AG04449 (cell line): ENCODE results near the gene CBFA2T3.

Experiments used
- CTCF ChIA-PET: fragments of 350-600 bp; formaldehyde crosslinking; extraction: SDS; loops from one replicate; lab custom pipeline; 2021; ENCODE audit warnings: antibody characterized with exemption; lab: Yijun Ruan, JAX
- POLR2A ChIA-PET: fragments of 400-600, 350-600 bp; formaldehyde crosslinking; extraction: SDS; loops from one replicate; lab custom pipeline; 2020; ENCODE audit warnings: antibody characterized with exemption, inconsistent platforms; lab: Yijun Ruan, JAX
- DNase-seq: peaks from one replicate; pipeline ENCODE4 v3.0.0-alpha.2; 2010; ENCODE audit warnings: low read depth, low spot score
- H3K4me3 ChIP-seq: 2 replicates; pipeline ENCODE4 v1.5.1; 2011; ENCODE audit warnings: low read depth, mild to moderate bottlenecking, control low read depth, low read length
- TF ChIP-seq, protein P1 (sequence below): IDR thresholded peaks from one replicate; pipeline ENCODE4 v1.5.1; 2011; ENCODE audit warnings: mild to moderate bottlenecking, moderate library complexity, low read length, control low read depth, inconsistent platforms; ENCODE audit not compliant: insufficient read depth; ENCODE audit errors: missing control alignments

The CBFA2T3 gene

DNA sequence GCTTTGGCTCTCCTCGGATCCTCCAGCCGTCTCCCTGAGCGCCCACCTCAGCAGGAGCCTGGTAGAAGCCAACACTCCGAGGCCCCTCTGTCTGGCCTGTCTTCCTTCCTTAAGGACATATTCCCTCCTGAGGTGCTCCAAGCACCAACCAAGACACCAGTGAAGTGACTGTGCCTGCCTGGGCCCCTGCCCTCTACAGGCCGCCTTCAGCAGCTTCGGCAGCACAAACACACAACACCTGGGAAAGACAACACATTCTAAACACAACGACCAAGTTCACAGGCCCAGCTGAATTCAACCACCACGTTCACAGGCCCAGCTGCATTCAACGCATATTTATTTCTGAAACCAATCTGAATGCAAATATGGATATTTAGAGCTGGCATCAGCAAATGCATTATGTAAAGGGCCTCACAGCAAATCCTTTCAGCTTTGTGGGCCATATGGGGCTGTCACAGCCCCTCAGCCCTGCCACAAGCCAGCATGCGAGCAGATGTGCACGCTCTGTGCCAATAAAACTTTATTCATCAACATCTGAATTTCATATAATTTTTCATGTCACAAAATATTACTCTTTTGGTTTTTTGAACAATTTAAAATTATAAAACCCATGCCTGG, 132.5 kb downstream of the CBFA2T3 start:
- no peak overlapping the region for H3K4me3 ChIP-seq
- POLR2A ChIA-PET: no interaction called here
- TF ChIP-seq, protein P1, sequence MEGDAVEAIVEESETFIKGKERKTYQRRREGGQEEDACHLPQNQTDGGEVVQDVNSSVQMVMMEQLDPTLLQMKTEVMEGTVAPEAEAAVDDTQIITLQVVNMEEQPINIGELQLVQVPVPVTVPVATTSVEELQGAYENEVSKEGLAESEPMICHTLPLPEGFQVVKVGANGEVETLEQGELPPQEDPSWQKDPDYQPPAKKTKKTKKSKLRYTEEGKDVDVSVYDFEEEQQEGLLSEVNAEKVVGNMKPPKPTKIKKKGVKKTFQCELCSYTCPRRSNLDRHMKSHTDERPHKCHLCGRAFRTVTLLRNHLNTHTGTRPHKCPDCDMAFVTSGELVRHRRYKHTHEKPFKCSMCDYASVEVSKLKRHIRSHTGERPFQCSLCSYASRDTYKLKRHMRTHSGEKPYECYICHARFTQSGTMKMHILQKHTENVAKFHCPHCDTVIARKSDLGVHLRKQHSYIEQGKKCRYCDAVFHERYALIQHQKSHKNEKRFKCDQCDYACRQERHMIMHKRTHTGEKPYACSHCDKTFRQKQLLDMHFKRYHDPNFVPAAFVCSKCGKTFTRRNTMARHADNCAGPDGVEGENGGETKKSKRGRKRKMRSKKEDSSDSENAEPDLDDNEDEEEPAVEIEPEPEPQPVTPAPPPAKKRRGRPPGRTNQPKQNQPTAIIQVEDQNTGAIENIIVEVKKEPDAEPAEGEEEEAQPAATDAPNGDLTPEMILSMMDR: no peak
- CTCF ChIA-PET: no interaction called here
- no peak for DNase-seq

DNA sequence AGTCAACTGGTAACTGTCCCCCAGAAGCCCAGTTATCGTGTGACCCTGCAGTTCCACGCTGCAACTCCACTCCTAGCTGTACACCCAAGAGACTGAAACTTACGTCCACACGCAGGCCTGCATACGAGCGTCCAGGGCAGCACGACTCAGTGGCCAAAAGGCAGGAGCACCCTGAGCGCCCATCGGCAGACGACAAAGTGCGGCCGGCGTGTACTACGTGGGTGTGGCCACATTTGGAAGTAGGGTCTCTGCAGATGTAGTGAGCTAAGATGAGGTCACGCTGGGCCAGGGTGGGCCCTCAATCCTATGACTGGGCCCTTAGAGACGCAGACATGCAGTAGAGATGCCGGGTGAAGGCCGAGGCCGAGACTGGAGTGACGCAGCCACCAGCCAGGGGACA, 133.8 kb downstream of the CBFA2T3 start:
- DNase-seq: no peak
- POLR2A ChIA-PET: no interaction called here
- TF ChIP-seq, protein P1: no peak
- no peak overlapping the region for H3K4me3 ChIP-seq
- CTCF ChIA-PET: interaction anchor here (1.1 kb wide), 1 partner anchor 15 kb away, joined by 3 read pairs; no protein-coding TSS in a partner anchor

DNA sequence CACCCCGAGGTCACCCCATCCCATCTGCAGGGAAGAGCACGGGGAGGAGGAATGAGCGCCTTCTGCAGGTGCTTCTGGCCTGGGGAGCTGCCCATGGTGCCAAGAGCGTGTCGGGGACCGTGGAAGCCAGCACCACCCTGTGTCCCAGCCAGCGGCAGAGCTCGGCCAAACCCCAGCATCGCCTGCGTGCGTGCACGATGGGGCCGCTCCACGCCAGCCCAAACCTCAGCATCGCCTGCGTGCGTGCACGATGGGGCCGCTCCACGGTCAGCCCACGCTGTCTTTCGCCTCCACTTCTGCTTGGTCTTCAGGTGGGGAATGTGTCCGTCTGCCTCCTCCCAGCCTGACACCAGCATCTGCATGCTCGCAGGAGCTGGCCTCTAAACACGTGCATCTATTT, 134.2 kb downstream of the CBFA2T3 start:
- ChIA-PET POLR2A (no interaction called here), CTCF (interaction anchor here (1.1 kb wide), 1 partner anchor 15 kb away, joined by 3 read pairs; no protein-coding TSS in a partner anchor)
- DNase-seq: no peak
- TF ChIP-seq, protein P1: no peak
- H3K4me3 ChIP-seq: no peak overlapping the region

DNA sequence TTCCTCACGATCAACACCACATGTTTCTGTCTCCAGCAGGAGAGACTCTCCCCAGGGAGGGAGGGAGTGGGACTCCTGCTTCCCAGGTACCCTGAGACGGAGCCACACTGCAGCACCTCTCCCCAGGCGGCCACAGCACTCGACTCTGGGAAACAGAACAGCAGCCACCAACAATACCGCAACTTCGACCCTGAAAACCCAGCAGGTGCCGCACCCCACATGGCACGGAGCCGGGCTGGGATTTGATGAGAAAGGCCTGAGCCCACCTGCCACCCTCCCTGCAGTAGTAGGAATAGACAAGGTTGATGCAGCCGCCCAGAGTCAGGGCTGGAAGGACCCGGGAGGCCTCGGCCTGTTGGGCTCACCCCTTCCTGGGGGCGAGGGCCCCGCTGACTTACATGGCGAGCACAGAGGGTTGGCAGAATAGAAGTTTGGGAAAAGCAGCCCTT, 134.7 kb downstream of the CBFA2T3 start:
- DNase-seq: no peak
- ChIA-PET POLR2A (no interaction called here), CTCF (interaction anchor here (1.2 kb wide), 1 partner anchor 16 kb away, joined by 5 read pairs; no protein-coding TSS in a partner anchor)
- H3K4me3 ChIP-seq: no peak overlapping the region
- TF ChIP-seq, protein P1: no peak

DNA sequence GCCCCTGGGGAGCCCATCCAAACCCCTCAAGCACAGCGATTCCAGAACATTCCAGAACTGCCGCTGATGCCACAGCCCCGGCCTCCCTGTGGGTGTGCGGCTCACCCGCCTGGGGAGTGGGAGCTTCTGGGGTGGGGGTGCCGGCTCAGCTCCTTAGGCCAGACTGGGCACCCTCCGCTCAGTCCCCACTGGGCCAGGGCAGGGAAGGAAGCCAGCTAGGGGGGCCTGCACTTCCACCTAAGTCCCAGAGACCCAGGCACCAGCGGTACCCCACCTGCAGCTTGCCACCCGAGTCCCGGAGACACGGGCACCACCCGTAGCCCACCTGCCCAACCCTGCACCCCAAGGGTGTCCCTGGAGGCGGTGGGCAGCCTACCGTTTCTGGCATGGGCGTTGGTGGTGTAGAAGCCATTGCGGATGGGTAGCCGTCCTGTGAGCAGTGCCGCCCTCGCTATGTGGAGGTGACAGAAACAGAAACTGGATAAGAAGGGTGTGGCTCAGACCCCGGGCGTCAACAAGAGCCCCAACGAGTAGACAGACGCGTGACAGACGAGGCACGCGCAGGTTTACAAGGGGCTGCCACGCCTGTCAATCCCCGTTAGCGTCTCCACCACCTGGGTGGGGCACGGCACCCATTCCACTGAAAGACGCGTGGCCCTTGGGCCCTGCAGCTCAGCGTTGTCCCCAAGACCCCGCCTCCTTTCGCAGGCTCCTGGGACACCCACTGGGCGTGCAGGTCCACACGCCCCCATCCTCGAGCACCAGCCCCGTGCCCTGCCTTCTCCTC, 135.3 kb downstream of the CBFA2T3 start:
- no peak for DNase-seq
- ChIA-PET CTCF (interaction anchor here (1.2 kb wide), 1 partner anchor 17 kb away, joined by 5 read pairs; no protein-coding TSS in a partner anchor), POLR2A (no interaction called here)
- TF ChIP-seq, protein P1: no peak
- H3K4me3 ChIP-seq: no peak overlapping the region
